Measurements from ENCODE around the gene TTC28.

DNA sequence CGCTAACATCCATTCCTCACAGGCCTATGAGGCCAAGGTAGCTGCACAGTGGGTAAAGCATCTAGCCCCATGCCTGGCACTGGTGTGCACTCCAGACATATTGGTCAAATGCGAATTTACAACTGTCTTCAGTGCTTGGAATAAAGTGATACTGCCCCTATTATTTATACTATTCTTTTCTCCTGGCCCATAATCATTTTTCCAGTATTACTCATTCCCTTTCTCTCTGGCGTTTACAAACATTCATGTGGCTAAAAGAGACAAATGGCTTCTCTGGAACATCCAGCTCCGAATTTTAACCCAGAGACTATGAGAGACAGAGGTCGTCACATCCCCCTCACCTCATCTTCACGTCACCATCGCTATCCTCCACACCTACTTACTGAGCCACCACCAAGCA lies 673.4 kb downstream of the TTC28 start:
- TF ChIP-seq, protein P1, sequence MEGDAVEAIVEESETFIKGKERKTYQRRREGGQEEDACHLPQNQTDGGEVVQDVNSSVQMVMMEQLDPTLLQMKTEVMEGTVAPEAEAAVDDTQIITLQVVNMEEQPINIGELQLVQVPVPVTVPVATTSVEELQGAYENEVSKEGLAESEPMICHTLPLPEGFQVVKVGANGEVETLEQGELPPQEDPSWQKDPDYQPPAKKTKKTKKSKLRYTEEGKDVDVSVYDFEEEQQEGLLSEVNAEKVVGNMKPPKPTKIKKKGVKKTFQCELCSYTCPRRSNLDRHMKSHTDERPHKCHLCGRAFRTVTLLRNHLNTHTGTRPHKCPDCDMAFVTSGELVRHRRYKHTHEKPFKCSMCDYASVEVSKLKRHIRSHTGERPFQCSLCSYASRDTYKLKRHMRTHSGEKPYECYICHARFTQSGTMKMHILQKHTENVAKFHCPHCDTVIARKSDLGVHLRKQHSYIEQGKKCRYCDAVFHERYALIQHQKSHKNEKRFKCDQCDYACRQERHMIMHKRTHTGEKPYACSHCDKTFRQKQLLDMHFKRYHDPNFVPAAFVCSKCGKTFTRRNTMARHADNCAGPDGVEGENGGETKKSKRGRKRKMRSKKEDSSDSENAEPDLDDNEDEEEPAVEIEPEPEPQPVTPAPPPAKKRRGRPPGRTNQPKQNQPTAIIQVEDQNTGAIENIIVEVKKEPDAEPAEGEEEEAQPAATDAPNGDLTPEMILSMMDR (IDR thresholded peaks at IDR 0.05) = no peak
- TF ChIP-seq EZH2 (IDR thresholded peaks at IDR 0.05) (no peak), EZH2phosphoT487 (IDR thresholded peaks at IDR 0.05) (no peak)
